ACC112 (cell line): ENCODE measurements around the gene ANKRD12.

Experiments used
- H2AFZ ChIP-seq: fragments of 200-600 bp; sonication (generic); one replicate; pipeline ENCODE4 v1.6.0; 2017; ENCODE audit warnings: antibody characterized with exemption, low read length; ENCODE audit not compliant: unreplicated experiment
- H3K27ac ChIP-seq: fragments of 200-600 bp; sonication (generic); 2 replicates; pipeline ENCODE4 v1.5.1; 2014; ENCODE audit warnings: low read depth, mild to moderate bottlenecking, antibody characterized with exemption, low read length, moderate library complexity
- H3K27me3 ChIP-seq: fragments of 200-600 bp; sonication (generic); 2 replicates; pipeline ENCODE4 v1.6.1; 2014; ENCODE audit warnings: mild to moderate bottlenecking, antibody characterized with exemption, low read length, moderate library complexity, mixed read lengths; ENCODE audit not compliant: insufficient read depth
- H3K36me3 ChIP-seq: fragments of 200-600 bp; sonication (generic); 2 replicates; pipeline ENCODE4 v1.6.1; 2016; ENCODE audit warnings: mild to moderate bottlenecking, antibody characterized with exemption, low read length, moderate library complexity, mixed read lengths; ENCODE audit not compliant: insufficient read depth
- H3K4me1 ChIP-seq: fragments of 200-600 bp; sonication (generic); one replicate; pipeline ENCODE4 v1.6.1; 2016; ENCODE audit warnings: low read length, mixed read lengths; ENCODE audit not compliant: insufficient read depth, unreplicated experiment, control insufficient read depth
- H3K4me3 ChIP-seq: fragments of 200-600 bp; sonication (generic); 2 replicates; pipeline ENCODE4 v1.5.1; 2014; ENCODE audit warnings: mild to moderate bottlenecking, low read depth, low read length
- H3K79me2 ChIP-seq: fragments of 200-600 bp; sonication (generic); one replicate; pipeline ENCODE4 v1.6.0; 2016; ENCODE audit warnings: low read length; ENCODE audit not compliant: control insufficient read depth, unreplicated experiment, insufficient read depth

ANKRD12 gene

GRCh38 chr18:9287036-9287435 lies 150.5 kb downstream of the ANKRD12 start:
- Histone ChIP-seq H3K79me2 (no peaks in the 10 kb centered on the region), H3K36me3 (peaks cover 5% of the 10 kb centered on the region; the same call in 1 of the 2 replicates), H2AFZ (no peak overlapping the region), H3K27ac (no peak overlapping the region), H3K4me3 (no peak overlapping the region), H3K4me1 (no peaks in the 10 kb centered on the region), H3K27me3 (no peaks in the 10 kb centered on the region)

- Histone ChIP-seq H3K36me3 (no peaks in the 10 kb centered on the region), H3K4me3 (no peak overlapping the region), H2AFZ (no peak overlapping the region), H3K79me2 (no peaks in the 10 kb centered on the region), H3K4me1 (no peaks in the 10 kb centered on the region), H3K27ac (no peak overlapping the region), H3K27me3 (no peaks in the 10 kb centered on the region)
These were observed 153.1 kb downstream of the ANKRD12 start for GRCh38 chr18:9289698-9290097.

DNA sequence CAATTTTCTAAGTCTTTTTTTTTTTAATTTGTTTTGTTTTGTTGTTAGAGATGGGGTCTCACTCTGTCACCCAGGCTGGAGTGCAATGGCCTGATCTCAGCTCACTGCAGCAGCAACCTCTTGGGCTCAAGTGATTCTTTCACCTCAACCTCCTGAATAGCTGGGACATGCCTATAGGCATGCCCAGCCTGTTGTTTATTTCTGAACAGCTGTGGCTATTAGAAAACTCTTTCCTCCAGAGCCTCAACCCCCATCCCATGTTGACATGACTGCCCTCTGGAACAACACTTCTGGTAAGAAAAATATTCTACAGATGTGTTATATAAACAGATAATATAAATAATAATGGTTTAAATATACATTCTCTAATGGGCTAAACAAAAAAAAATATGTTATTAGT lies 153.6 kb downstream of the ANKRD12 start:
- Histone ChIP-seq H3K4me1 (no peaks in the 10 kb centered on the region), H3K27ac (no peak overlapping the region), H2AFZ (no peak overlapping the region), H3K4me3 (no peak overlapping the region), H3K79me2 (no peaks in the 10 kb centered on the region), H3K36me3 (no peaks in the 10 kb centered on the region), H3K27me3 (no peaks in the 10 kb centered on the region)

GRCh38 chr18:9292047-9292446 lies 155.5 kb downstream of the ANKRD12 start:
- no peaks in the 10 kb centered on the region for H3K36me3 ChIP-seq
- H2AFZ ChIP-seq = no peak overlapping the region
- H3K27me3 ChIP-seq = no peaks in the 10 kb centered on the region
- no peak overlapping the region for H3K4me3 ChIP-seq
- H3K27ac ChIP-seq = no peak overlapping the region
- H3K79me2 ChIP-seq = no peaks in the 10 kb centered on the region
- H3K4me1 ChIP-seq = no peaks in the 10 kb centered on the region

- no peaks in the 10 kb centered on the region for H3K27me3 ChIP-seq
- no peaks in the 10 kb centered on the region for H3K36me3 ChIP-seq
- H3K27ac ChIP-seq = no peak overlapping the region
- no peak overlapping the region for H3K4me3 ChIP-seq
- no peak overlapping the region for H2AFZ ChIP-seq
- H3K79me2 ChIP-seq = no peaks in the 10 kb centered on the region
- H3K4me1 ChIP-seq = no peaks in the 10 kb centered on the region
These were observed 157.4 kb downstream of the ANKRD12 start for GRCh38 chr18:9293948-9294347.

DNA sequence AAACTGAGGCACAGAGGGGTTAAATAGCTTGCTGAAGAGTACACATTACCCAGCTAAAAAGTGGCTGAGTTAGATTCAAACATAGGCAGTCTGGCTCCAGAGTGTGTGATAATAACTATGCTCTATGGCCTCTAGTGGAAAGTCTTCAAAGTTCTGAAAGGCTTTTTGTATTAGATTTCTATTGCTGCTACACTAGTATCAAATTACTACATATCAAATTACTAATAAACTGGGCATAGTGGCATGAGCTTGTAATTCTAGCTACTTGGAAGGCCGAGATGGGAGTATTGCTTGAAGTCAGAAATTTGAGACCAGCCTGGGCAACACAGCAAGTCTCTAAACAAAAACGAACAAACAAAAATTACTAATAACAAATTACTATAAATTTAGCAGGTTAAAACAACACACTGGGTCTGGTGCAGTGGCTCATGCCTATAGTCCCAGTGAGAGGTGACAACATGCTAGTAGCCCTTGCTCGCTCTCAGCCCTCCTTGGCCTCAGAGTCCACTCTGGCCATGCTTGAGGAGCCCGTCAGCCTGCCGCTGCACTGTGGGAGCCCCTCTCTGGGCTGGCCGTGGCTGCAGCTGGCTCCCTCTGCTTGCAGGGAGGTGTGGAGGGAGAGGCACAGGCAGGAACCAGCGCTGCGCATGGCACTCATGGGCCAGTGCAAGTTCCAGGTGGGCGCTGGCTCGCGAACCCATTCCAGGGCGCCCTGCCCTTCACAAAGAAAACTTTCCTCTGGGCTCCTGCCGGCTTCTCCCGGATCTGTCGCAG lies 159.8 kb downstream of the ANKRD12 start:
- Histone ChIP-seq H3K27ac (no peak overlapping the region), H3K79me2 (no peaks in the 10 kb centered on the region), H2AFZ (no peak overlapping the region), H3K27me3 (no peaks in the 10 kb centered on the region), H3K4me3 (no peak overlapping the region), H3K36me3 (no peaks in the 10 kb centered on the region), H3K4me1 (no peaks in the 10 kb centered on the region)

DNA sequence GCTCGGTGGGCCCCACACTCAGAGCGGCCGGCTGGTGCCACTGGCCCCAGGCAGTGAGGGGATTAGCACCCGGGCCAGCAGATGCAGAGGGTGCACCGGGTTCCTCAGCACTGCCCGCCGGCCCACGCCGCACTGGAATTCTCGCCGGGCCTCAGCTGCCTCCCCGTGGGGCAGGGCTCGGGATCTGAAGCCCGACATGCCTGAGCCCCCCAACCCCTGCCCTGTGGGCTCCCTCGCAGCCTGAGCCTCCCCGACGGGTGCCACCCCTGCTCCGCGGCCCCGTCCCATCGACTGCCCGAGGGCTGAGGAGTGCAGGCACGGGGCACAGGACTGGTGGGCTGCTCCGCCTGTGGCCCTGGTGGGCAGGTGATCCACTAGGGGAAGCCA lies 160.4 kb downstream of the ANKRD12 start:
- Histone ChIP-seq H3K79me2 (no peaks in the 10 kb centered on the region), H3K27ac (no peak overlapping the region), H2AFZ (no peak overlapping the region), H3K4me3 (no peak overlapping the region), H3K36me3 (no peaks in the 10 kb centered on the region), H3K4me1 (no peaks in the 10 kb centered on the region), H3K27me3 (no peaks in the 10 kb centered on the region)

DNA sequence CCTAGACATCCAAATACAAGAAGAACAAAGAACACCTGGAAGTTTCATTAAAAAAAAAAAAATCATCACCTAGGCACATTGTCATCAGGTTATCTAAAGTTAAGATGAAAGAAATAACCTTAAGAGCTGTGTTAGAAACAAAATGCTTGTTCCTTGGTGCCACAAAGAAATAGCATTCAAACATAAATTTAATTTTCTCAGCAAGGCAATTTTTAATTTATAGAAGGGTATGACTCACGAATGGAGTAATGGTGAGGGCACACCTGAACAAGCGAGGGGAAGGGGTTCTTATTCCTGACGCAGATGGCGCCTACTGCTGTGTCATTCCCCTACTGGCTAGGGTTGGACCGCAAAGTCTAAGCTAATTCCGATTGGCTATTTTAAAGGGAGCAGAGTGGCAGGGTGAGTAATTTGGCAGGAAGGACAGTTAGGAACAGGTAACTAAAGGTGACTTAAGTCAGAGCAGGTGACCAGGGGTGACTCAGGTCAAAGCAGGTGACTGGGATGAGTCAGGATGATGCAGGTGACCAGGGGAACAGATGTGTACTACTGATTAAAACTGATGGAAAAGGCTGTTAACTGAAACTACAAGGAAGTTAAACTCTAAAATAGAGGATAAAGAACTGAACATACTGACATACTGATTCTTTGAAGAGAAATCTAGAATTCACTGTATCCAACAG lies 167.9 kb downstream of the ANKRD12 start:
- H3K79me2 ChIP-seq = no peaks in the 10 kb centered on the region
- H3K36me3 ChIP-seq = no peaks in the 10 kb centered on the region
- H2AFZ ChIP-seq = no peak overlapping the region
- no peaks in the 10 kb centered on the region for H3K4me1 ChIP-seq
- H3K27ac ChIP-seq = no peak overlapping the region
- no peak overlapping the region for H3K4me3 ChIP-seq
- no peaks in the 10 kb centered on the region for H3K27me3 ChIP-seq

- no peaks in the 10 kb centered on the region for H3K79me2 ChIP-seq
These were observed 182.8 kb downstream of the ANKRD12 start for GRCh38 chr18:9319333-9319732.

GRCh38 chr18:9321017-9321452 lies 184.5 kb downstream of the ANKRD12 start:
- Histone ChIP-seq H3K27me3 (no peaks in the 10 kb centered on the region), H3K36me3 (no peaks in the 10 kb centered on the region), H3K27ac (no peak overlapping the region), H3K79me2 (no peaks in the 10 kb centered on the region), H2AFZ (peak overlapping the region; percentile 47), H3K4me1 (peaks cover 16% of the 10 kb centered on the region), H3K4me3 (no peak overlapping the region)

More at GRCh38 chr18:9319333-9319732, 182.8 kb downstream of the ANKRD12 start:
- Histone ChIP-seq H3K4me1 (peaks cover 16% of the 10 kb centered on the region), H2AFZ (no peak overlapping the region), H3K36me3 (no peaks in the 10 kb centered on the region), H3K4me3 (no peak overlapping the region), H3K27ac (no peak overlapping the region), H3K27me3 (no peaks in the 10 kb centered on the region)

- Histone ChIP-seq H2AFZ (no peak overlapping the region), H3K4me3 (no peak overlapping the region), H3K27ac (no peak overlapping the region), H3K36me3 (no peaks in the 10 kb centered on the region), H3K79me2 (no peaks in the 10 kb centered on the region), H3K27me3 (no peaks in the 10 kb centered on the region), H3K4me1 (peaks cover 16% of the 10 kb centered on the region)
These were observed 185.2 kb downstream of the ANKRD12 start for GRCh38 chr18:9321736-9322135.
